ENCODE measurements around the gene ADGRL3.

The ADGRL3 gene

DNA sequence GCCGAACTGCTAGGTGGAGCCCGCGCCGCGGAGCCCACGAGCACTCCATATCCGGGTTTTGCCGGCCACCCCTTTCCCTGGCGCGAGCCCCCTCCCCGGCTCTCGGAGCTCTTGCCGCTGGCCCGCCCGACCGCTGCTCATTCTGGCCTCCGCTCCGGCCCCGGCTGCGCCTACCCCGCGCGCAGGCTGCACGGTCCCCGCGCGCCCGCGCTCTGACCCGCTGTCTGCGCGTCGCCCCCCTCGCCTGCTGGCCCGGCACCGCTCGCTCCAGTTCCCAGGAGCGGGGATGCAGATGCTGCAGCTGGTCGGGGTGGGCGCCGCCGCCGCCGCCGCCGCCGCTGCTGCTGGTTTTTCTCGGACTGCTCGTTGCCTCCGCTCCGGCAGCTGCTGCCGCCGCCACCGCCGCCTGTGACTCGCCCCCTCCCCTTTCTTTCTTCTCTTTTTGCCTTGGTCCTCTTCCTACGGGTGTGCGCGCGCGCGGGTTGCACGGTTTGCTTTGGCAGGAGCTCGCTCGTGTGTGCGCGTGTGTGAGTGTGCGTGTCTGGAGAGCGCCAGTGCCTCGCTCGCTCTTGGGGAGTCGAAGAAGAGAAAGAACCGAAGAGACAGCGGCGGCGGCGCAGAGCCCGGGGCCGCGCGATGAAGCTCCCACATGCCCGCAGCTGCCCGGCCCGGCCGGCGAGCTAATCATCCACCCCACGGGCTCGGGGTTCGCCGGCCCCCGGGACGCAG, at the start of gene ADGRL3:
ADGRL3 (plus strand) TSS at position 140 of the 729 bp plus-strand sequence.
- no peak for DNase-seq (ENCODE audit: low read depth)

DNA sequence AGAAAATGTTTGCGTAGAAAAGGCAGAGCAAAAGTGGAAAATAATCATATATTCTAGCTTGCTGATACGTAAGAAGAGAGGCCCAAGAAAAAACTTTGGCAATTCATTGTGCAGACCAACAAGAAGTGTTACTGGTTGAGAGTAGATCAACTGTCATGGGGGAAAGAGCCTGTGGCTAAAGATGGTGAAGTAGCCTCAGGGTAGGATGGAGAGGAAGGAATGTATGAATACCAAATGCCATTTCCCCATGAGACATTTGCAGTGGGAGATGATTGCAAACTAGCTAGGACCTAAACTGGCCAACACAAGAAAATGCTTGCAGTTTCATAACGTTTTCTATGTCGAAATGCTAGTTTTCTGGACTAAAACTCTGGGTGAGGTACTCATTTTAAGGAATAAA, 47.7 kb upstream of the ADGRL3 start:
- no peak for DNase-seq (ENCODE audit: low read depth)

DNA sequence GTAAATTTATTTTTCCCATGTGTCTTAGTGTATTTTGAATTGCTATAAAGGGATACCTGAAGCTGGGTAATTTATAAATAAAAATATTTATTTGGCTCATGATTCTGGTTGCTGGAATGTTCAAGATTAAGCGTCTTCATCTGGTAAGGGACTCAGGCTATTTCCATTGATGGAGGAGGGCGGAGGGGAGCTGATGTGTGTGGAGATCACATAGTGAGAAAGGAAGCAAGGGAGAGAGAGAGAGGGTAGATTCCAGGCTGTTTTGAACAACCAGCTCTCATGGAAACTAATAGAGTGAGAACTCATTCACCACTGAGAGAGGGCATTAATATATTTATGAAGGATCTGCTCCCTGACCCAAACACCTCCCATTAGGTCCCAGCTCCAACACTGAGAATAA, 39.6 kb upstream of the ADGRL3 start:
- no peak for DNase-seq (ENCODE audit: low read depth)

DNA sequence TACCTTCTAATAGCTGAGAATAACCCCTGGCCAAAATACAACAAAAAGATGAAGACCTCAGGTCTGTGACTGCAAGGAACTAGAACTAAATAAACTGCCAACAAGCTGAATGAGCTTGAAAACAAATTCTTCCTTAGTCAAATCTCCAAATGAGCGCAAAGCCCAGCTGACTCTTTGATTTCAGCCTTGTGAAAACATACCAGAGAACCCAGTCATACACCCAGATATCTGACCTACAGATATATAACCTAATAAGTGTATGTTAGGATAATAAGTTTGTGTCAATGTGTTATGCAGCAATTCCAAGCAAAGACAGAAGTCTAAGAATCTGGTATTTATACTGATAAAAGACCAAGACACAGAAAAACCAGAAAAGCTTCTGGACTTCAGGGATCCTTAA, 38.0 kb upstream of the ADGRL3 start:
- no peak for DNase-seq (ENCODE audit: low read depth)

DNA sequence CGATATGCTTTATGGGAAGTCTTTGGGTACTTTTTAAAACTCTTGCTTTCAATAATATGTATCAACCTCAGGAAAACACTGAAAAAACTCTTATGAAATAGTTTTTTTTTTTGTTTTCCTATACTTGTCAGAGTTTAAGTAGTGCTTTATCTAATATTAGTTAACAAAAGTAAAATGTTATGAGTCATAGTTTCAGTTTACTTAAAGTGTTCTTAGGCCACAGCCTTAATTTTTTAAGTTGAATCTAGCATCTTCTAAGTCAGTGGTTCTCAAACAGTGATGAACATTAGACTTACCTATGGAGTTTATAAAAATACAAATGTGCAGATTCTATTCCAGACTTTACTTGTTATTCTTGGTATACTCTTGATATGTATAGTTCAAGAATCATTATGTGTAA, 26.3 kb upstream of the ADGRL3 start:
- DNase-seq (ENCODE audit: low read depth): no peak

DNA sequence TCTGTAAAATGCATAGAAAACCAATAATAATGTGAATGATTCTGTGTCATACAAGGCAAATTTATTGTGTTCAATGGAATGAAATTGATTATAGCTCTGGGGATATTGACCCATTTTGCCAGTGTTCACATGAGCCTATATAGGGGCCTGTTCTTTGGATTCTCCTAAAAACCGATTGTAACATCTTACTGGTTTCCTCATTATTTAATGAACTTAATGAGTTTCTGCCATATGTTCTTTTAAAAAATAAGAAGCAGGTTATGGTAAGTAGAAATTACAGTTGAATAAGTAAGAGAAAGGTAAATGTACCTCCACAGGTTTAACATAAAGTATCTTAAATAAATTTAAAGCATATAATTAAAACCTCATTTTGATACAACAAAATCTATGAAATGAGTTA, 24.6 kb upstream of the ADGRL3 start:
- DNase-seq (ENCODE audit: low read depth): no peak

DNA sequence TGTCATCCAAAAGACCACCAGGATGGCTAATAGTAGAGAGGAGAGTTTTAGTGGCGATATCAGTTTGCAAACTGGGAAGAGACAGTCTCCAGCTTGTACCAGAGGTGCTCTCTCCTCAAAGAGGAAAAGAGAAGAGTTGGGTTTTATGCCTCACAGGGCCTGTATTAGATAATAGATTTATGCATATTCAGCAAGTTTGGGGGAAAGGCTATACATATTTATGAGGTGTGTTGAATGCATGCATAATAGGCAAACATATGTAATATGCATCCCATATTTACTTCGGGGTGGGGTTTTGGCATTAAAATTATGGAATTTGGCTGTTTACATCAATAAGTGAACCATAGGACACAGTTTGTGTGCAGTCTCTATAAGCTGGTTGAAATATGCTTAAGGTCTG, 22.8 kb upstream of the ADGRL3 start:
- DNase-seq (ENCODE audit: low read depth): no peak

DNA sequence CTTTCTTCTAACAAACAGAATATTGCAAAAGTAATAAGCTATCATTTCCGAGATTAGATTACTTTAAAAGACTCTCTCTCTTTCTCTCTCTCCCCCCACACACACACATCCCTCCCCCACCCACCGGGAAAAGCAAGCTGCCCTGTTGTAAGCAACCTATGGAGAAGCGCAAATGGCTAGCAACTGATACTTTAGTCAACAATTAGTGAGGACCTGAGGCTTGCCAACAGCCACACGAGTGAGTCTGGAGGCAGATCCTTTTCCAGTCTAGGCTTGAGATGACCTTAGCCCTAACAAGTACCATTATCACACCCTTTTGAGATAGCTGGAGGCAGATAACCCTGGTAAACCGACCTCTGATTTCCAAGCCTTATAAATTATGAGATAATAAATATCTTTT, 19.7 kb upstream of the ADGRL3 start:
- no peak for DNase-seq (ENCODE audit: low read depth)

DNA sequence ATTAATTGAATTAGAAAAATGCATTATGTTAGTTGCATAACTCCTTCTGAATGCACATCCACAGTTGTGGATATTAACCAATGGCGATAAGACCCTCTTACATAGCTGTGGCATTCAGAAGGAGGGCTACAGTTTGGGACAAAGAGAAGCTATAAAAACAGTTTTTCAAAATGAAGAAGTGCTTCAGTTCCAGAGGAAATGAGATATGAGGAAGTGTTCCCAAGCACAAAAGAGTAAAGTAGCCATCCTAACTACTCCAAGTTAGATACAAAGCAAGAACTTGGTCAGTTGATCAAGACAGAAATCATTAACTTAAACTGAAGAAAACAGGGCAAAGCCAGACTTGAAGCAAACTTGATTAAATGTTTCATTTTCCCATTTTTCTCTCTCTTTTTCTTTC, 17.2 kb upstream of the ADGRL3 start:
- DNase-seq (ENCODE audit: low read depth): no peak

DNA sequence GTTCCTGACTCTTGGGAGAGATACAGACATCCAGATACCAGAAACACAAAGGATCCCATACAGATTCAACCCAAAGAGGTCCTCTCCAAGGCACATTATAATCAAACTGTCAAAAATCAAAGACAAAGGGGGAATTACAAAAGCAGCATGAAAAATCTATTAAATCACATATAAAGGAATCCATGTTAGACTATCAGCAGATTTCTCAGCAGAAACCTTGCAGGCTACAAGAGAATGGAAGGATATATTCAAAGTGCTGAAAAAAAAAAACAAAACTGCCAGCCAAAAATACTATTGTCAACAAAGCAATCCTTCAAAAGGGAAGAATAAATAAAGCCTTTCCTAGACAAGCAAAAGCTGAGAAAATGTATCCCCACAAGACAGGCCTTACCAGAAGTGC, 14.8 kb upstream of the ADGRL3 start:
- DNase-seq (ENCODE audit: low read depth): no peak

DNA sequence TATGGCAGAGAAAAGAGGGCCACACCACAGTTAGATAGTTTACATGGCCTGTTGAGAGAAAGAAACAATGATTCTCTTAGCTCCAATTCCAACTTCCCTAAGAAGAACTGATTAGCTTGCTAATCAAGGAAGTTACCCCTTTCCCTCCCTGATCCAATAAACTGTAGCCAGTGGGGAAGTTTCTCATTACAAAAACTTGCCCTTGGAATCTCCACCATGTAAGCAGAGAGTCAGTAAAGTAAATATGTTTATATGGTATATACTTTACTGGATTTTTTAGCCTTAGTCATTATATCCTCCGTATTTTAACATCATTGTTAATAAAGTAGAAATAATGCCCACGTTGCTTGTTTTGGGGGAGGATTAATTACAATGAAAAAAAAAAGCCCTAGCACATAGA, 7.7 kb upstream of the ADGRL3 start:
- DNase-seq (ENCODE audit: low read depth): no peak

DNA sequence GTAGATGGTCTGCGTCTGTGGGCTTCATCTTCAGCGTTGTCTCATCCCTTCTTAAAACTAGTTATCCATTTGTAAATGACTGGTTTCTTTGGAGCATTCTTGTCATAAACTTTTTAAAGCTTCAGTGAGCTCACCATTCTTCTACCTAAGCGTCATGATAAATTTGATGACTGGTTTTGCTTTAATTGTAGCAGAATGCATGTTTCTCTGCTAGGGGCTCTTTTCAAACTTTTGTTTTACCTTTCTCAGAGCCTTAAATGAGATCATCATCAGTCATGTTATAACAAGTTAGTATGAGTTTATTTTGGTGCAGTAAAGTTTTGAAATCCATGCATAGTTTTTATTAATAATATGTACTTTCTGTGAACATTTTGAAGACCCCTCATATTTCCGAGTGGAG, 6.3 kb upstream of the ADGRL3 start:
- DNase-seq (ENCODE audit: low read depth): no peak

DNA sequence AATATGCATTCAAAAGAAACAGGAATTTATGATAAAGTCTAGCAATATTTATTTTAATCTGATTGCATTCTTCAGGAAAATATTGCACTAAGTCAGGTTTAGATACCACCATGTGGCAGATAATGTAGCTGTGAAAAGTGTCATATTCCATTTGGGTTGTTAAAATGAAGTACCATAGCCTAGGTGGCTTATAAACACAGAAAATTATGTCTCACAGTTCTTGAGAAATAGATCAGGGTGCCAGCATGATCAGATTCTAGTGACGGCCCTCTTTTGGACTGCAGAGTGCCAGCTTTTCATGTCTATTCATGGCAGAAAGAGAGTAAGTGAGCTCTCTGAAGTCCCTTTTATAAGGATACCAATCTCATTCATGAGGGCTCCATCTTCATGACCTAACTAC, 5.6 kb upstream of the ADGRL3 start:
- DNase-seq (ENCODE audit: low read depth): no peak

DNA sequence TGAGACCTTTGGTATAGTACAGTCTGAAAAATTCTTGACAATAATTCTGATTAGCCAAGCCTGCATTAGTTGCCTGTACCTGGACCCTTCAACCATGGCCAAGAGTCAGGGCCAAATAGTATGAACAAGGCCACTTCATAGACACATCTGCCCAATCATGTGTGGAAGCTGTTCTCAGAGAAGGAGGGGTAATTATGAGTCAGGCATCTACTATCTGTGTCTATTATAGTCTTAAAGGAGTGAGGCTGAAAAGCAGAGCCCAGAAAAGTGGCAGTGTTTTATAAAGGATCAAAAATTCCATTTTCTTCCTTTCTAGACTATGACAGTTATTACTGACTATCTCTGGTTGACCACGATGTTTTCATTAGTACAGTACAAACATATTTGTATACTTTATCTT, 5.0 kb upstream of the ADGRL3 start:
- no peak for DNase-seq (ENCODE audit: low read depth)

DNA sequence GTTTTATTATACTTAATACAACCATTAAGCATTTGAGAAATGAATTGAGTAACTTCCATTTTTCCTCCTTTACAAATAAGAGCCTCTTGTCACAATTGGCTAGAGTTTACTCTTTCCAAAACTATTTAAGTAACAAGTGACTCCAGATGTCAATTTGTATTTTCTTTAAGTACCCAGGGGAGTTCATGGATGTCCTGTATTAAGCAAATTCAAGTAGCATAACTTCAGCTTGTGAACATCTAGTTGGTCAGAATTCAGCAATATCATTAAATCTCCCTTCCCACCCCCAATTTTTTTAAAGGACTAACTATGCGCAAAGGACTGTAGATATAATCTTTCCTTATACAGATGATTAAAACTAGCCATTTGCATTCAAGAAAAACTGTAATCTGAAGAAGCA, 1.4 kb upstream of the ADGRL3 start:
- no peak for DNase-seq (ENCODE audit: low read depth)

DNA sequence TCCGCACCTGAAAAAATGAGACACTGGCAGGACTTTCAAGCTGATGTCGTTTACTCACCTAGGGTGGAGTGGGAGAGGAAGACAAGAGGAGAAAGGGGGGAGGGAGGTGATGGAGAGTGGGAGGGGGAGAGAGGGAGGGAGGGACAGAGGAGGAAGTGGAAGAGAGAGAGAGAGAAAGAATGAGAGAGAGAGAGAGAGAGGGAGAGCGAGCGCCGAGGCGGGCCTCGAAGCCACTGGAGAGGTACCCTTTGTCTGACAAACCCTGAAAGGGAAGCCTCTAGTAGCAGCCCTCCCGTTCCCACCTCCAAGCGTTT, 296 bp upstream of the ADGRL3 start:
- DNase-seq (ENCODE audit: low read depth): no peak

DNA sequence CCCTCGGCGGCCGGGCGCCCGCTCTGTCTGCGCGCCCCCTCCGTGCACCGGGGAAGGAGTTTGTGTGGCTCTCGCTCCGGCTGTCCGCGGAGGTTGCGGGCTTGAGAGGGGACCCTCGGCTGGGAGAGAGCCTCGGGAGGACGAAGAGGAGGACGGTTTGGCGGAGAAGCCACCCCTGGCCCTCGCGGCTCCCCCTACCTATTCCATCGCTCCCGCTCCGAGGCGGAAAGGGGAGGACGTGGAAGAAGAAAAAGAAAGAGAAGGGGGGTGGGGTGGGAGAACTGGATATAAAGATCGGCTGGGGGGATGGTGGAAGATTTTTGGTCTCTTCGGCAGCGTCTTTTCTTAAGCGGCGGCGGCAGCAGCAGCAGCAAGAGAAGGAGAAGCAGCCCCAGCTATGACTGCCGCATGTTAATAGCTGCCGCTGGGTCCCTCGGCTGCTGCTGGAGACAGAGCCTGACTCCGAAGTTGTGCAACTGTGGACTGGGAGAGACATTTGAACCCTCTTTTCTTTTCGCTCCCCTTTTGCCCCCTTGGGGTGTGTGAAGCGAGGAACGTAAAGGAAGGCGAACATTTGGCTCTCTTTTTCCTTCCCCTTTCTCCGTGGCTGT, 895 bp downstream of the ADGRL3 start:
- no peak for DNase-seq (ENCODE audit: low read depth)

DNA sequence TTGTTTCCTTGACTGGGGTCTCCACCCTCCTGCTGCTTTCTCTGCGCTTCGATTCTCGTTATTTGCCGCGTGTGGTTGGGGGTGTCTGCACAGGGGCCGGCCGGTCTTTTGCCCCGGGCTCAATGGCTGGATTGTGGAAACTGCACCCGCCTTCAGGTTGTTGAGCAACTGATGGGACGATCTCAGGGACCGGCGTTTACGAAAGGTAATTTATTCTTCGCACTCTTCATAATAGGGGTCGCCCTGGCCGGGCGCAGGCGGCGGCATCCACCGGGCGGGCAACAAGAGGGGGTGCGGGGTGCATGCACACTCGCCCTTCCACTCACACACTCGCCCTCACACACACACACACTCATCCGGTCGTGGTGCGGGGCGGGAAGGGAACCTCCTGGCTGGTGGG, 1.4 kb downstream of the ADGRL3 start:
- no peak for DNase-seq (ENCODE audit: low read depth)

DNA sequence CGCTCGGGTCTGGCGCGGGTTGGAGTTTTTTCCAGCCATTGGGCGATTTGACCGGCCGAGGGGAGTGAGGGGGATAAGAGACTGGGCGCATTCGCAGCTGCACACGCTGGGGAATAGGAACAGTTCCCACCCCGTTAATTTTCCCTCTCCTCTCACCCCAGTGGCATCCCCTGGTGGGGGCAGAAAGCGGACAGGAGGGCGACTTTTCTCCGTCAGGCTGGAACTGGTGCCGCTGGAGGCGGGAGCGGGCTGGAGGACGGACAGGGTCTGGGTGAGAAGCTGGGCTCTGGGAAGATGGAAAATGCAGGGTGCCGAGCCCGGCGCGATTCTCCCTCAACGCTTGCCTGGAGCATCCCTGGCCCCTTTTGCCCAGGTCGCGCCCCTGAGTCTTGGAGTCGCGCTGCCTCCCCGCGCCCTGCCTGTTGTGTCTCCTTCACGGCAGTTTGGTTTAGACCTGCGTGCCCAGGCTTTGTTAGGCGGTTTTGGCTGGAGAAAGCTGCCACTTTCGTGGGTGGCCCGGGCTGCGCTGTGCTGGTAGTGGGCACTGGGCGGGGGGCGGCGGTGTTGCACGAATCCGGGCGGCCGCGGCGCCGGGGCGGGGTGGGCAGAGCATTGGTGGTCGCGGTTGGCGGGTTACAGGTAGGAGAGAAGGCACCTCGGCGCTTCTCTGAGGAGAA, 2.0 kb downstream of the ADGRL3 start:
- no peak for DNase-seq (ENCODE audit: low read depth)

DNA sequence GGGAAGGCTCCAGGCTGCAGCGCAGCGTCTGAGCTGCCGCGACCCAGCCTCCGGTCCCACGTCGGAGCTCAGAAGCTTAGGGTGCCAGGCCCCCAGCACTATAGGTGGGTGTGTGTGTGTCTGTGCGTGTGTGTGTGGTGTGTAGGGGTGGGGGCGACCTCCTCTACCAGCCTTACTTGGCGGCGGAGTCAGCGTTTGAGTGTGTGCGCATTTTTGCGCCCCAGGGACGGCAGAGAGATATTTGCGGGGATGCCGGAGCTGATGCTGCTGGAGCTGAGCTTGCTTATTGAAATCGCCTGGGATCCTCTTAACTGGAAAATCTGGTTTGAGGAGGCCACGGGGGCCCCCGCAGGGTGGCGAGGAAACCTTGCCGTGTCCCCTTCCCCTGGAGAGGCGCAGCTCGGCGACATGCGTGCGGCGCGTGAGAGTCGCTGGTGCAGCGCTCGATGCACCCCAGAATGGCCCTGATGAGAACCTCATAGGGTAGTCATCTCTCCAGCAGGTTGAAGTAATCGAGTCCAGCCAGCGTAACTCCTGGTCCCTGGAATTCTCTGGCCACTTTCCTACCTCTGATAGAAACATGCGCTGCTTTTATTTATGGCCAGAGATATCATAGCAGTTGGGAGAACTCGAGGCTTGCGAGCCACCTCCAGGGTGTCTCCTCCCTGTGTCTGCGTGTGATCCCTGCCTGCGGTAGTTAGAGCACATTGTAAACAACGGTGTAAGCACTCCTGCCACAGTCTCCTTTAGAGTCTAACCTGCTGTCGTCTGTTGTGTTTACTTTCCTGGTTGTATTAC, 2.7 kb downstream of the ADGRL3 start:
- no peak for DNase-seq (ENCODE audit: low read depth)

DNA sequence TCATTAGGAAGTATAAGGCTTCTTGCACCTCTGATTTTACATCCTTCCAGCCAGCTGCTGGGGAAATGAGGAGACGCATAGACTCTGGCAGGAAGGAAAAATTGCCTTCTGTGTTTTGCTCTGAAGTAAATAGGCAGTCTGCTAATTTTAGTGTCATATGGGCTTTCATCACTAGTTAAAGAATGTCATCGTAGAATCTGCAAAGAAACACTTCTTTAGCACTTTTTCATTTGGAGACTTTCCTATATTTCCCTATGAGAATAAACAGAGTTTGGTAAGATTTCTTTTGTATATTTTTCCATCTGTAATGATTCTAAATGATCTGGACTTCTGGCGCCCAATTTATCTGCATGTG, 3.3 kb downstream of the ADGRL3 start:
- no peak for DNase-seq (ENCODE audit: low read depth)

DNA sequence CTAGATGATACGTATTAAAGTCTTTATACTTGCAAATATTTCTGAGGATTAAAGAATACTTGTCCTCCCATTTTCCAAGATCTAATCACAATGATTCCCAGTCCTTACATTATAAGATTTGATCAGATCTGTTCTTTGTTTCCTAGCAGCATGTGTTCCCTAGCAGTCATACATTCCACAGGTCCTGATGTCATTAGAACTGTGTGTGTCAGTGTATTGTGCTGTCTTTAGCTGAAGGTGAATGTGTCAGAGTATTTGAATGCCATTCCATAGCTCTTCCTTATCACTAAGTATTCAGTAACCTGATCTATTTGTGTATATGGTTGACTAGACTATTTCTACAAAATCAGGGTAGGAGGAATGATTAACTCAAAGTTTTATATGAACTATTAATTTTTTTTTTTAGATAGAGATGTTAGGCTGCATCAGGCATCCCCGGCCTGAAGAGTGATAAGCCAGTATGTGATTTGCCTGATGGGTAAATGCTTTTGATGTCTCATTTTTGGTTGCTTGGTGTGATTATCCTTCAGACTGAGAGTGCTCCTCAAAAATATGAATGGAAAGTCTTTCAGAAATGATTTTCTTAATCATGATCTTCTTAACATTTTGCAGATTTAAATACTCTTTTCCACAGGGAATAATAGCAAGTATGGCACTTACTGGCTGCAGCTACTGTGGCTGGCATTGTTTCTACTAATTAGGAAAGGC, 4.4 kb downstream of the ADGRL3 start:
- no peak for DNase-seq (ENCODE audit: low read depth)
